ENCODE results near the gene CCDC61.

Gene CCDC61

DNA sequence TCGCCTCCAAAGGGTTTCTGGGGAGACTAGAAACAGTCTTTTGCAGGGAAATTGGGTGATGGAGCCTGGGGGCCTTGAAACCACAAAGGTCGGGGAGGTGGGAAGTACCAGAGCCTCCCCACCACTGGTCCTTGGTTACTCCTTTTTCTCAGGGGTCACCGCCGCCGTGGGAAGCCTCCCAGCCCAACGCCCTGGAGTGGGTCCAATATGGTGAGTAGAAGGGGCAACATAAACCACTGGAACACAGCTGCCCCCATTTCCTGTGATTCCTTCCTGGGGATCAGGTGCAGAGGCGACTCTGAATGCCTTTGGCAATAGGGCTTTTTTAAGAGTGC, 21.8 kb downstream of the CCDC61 start:
- no peak for DNase-seq

GRCh38 chr19:46017874-46018675, 22.8 kb downstream of the CCDC61 start:
- DNase-seq: no peak

DNA sequence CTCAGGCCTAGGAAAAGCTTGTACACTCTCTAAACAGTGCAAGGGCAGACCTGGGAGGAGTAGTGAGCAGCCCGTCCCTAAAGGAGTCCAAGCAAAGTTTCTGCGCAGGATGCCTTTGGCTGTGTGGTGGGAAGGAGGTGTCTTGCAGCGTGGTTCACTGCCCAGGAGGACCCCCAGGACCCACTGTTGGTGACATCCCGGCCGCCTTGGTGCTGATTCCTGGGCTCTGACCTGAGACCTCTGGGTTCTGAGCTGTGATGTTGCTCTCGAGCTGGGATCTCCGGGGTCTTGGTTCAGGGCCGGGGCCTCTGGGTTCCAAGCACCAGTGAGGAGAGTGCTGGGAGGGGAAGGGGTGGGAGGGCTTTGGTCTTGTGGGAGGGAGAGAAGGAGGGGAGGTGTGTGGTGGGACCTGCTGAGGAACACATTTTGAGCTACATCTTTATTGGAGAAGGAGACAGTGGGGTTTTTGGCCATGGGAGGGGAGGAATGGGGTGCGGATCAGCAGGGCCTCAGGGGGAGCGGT, 23.5 kb downstream of the CCDC61 start:
- no peak for DNase-seq

- no peak for DNase-seq
Observed at GRCh38 chr19:46019270-46019669, 24.0 kb downstream of the CCDC61 start.

GRCh38 chr19:46020819-46021125, 25.5 kb downstream of the CCDC61 start:
- DNase-seq: no peak

DNA sequence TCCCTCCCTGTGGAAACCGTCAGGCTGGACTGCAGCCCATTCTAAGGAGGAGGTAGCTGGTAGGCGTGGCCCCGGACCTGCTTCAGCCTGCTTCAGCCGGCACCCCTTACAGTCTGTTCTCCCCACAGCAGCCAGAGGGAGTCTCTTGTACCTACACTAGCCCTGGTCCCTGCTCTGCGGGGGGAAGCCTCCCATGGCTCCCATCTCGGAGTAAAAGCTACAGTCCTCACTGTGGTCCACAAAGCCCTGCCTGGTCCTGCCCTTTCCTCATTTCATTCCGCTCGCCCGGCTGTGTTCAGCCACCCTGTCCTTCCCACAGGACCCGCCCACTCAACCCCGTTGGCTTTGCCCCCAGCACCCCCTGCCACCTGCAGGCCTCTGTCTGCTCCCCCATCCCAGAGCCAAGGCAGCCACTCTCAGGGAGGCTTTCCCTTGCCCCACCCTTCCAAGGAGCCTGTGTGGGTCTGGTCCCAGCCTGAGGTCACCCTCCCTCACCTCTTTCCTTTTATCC, 26.3 kb downstream of the CCDC61 start:
- DNase-seq: no peak

GRCh38 chr19:46022061-46022430, 26.8 kb downstream of the CCDC61 start:
- no peak for DNase-seq

DNA sequence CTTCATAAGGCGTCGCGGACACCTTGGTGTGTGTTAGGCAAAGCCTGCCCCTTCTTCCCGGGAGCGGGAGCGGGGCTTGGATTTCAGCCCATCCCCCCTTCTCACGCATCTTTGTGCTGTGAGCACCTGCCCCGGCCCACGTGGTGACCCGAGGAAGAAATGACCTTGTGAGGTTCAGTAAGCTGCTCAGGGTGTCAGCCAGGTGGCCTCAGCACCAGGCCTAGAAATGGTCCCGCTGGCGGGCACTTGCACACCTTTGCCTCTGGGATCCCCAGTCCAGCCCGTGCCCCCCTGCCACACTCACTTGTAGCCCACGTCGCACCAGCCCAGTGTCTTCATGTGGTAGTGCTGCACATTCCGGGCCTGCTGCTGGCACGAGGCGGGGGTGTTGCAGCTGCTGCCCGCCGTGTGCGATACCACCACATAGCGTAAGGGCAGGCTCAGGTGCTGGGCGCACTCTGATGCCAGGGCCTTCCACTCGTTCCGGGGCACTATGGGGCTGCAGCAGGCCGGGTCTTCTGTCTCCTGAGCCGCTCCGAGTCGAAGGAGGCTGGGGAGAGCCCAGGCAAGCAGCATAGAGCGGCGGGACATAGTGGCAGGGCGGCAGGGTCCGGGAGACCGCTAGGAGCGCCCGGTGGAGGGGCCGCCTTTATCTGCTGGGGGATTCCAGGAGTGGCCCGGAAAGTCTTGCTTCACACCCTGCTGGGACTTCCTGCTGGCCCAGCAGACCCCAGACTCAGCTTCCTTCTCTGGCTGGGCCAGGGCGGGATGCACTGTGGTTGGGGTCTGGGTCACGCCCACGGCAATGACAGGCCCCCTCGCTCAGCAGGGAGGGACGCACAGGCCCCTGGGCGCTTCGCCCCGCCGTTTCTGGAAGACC, 27.4 kb downstream of the CCDC61 start, which contains the start of gene PGLYRP1:
PGLYRP1 (minus strand) TSS at position 623 of the 880 bp plus-strand sequence; CDS start at position 591, 32 bp downstream.
- no peak for DNase-seq

DNA sequence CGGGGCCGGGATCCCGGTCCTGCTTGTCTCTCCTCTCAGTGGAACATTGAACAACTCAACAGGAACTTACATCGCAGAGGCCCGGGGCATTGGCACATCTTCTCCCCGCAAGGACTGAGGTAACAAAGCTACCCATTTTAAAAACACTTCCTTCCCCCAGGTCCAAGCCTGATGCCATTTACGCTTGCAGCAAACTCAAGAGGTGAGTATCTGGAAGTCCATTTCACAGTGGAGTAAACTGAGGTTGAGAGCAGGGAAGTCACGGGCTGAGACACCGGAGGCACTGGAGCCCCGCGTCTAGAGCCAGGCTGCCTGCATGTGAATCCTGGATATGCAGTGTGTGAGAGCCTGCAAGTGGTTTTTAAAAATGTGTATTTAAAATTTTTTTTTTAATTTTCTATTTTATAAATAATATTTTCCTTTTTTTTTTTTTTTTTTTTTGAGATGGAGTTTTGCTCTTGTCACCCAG, 28.1 kb downstream of the CCDC61 start:
- DNase-seq: no peak

- DNase-seq: no peak
Observed at GRCh38 chr19:46025835-46026234, 30.6 kb downstream of the CCDC61 start.

DNA sequence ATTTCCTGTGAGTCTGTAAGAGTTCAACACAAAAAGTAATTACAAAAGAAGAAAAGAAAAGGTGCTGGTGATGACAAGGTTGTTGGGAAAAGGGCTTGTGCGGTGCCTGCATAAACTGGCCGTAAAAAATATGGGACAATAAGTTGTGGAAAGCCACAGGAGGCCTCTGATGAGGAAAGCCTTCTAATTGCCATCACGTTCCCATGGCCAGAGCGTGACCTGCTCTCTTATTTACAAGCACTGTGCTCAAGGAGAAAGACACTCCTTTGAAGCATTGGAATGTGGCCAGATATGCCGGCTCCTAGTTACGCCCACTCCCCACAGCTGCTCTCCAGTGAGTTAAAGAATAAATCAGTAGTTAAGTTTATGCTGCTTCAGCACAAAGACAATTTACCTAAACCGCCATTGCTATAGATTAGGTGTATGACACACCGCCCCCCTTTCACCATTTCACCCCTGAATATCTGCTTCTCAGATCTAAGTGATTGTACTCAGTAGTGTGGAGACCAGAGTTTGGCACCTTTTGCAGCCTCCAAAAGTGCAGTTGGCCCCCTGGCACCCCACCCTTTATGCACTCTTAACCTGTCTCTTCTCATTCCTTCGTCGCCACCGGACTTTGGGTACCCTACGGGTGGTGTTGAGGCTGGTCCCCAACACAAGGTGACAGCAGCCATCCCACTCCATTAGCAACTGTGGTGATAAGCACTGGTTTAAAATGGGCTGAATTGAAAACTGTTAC, 35.7 kb downstream of the CCDC61 start:
- DNase-seq: no peak

DNA sequence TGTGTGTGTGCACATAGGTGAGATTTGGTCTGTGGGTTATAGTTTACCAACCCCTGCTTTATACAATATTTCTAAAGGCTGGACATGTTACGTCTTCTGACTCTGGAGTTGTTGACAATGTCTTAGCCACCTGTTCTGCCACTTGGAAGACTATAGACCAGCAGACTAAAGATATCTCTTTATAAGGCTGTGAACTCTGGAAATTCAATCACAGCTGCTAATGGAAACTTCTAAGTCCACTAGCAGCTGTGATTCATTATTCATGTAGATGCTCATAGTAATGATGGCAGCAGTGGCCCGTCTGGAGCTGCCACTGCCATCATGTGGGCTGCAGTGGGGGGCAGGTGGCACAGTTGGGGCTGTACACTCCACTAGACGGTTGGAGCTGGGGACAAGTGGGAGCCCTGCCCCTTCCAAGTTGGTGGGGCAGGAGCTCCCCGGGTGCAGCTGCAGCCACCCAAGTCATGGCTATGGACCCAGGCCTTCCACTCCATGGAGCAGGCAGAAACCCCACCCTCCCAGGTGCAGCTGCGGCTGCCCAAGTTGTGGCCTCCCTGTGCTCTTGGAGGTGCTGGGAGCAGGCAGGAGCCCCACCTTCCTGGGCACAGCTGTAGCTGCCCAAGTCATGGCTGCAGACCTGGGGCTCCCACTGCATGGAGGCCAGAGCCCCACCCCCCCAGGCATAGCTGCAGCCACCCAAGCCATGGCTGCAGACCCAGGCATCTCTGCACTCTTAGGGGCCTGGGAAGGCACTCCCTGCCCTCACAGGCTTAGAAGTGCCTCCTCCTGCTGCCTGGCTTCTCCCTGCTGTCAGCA, 36.7 kb downstream of the CCDC61 start:
- no peak for DNase-seq

DNA sequence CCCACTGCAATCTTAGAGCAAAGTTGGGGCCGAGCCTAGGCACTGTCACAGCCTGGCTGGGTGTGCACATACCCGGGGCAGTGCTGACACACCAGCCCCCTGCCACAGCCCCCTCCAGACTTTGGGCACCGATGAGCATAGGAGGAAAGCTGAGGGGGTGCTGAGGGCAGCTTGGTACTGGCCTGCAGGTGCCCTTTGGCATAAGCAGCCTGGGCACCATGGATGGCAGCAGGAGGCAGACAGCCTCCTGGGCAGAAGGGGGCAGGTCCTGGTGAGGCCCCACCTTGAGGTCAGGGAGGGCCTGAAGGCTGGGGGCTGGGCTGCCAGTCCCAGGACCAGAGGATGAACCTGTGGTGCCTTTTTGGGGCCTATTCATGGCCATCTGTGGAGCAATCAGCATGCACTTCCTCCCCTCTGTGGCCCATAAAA, 37.3 kb downstream of the CCDC61 start:
- DNase-seq: no peak

- no peak for DNase-seq
Observed at GRCh38 chr19:46033401-46033800, 38.1 kb downstream of the CCDC61 start.

- no peak for DNase-seq
Observed at GRCh38 chr19:46035546-46035945, 40.3 kb downstream of the CCDC61 start.

DNA sequence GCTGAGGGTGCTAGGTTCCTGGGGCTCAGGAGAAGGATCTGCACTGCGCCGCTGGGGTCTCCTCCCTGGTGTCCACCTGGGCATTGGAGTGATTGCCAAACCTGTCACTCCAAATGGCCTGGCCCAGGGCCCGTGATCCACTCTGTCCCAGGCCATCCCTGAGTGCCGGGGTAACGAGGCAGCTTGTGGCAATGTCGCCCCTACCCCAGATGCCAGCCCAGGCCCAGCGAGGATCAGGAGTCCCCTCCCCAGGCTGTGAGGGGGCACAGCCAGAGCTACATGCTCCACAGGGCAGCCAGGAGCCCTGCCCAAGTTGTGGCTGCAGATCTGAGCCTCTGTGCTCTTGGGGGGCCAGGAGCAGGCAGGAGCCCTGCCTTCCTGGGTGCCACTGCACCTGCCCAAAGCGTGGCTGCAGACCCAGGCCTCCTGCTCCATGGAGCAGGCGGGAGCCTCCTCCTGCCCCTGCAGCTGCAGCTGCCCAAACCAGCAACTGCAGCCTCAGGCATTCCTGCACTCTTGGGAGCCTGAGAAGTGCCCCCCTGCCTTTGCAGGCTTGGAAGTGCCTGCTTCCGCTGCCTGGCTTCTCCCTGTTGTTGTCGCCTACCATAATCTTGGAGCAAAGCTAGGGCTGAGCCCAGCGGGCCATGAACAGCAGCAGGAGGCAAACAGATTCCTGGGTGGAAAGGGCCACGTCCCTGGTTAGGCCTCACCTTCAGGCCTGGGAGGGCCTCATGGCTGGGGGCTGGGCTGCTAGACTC, 40.9 kb downstream of the CCDC61 start:
- DNase-seq: no peak

DNA sequence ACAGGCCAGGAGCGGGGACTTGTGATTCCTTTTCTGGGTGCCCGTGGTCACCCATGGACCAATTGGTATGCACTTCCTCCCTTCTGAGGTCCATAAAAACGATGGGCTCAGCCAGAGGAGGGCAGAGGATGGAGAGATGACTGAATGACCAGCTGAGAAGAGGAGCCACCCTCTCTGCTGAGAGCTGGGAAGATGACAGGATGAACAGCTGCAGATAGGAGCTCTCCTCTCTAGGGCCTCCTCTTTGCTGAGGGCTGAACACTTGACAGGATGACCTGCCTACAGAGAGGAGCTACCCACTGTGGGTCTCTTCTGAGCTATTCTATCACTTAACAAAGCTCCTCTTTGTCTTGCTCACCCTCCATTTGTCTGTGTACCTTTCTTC, 41.5 kb downstream of the CCDC61 start:
- no peak for DNase-seq

DNA sequence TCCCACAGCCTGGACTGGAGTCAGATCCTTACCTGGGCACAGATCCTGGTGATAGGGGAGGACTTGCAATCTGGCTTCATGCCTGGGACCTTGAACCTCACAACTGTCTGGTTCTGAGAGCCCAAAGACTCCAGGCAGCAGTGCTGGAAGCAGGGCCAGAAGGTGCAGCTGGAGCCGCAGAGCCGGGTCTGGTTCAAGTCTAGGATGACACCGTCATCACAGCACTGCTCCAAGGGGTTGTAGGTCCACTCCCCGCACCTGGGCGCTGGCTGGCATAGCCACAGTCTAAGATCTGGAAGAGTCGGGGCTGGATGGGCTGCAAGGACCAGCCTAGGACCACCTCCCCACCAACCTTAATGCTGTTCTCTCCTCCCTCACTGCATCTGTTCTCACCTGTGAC, 44.9 kb downstream of the CCDC61 start:
- no peak for DNase-seq

GRCh38 chr19:46040952-46041500, 45.8 kb downstream of the CCDC61 start, which contains the start of gene IGFL4:
Gene IGFL4, minus strand, starts transcription at chr19:46041002. Its CDS starts 40 bp downstream, at chr19:46040962.
- DNase-seq: no peak

GRCh38 chr19:46042252-46042883, 47.1 kb downstream of the CCDC61 start:
- DNase-seq: no peak
